HEK293 (cell line): ENCODE measurements around the gene RBMS3.

Experiments used
- CTCF ChIP-seq: fragments of 450-650 bp; formaldehyde crosslinking; IDR thresholded peaks from 2 replicates; pipeline ENCODE4 v1.5.1; 2016; ENCODE audit warnings: missing biosample characterization, missing genetic modification characterization
- MYNN ChIP-seq: fragments of 450-650 bp; formaldehyde crosslinking; IDR thresholded peaks from 2 replicates; pipeline ENCODE4 v1.5.1; 2016; ENCODE audit warnings: missing biosample characterization, missing genetic modification characterization, borderline replicate concordance
- REPIN1 ChIP-seq: fragments of 450-650 bp; formaldehyde crosslinking; IDR thresholded peaks from 2 replicates; pipeline ENCODE4 v1.5.1; 2017; ENCODE audit warnings: missing biosample characterization, missing genetic modification characterization, low read depth
- TCF7L2 ChIP-seq: IDR thresholded peaks from 2 replicates; pipeline ENCODE4 v1.6.1; 2011; ENCODE audit warnings: low read depth, mild to moderate bottlenecking, inconsistent platforms, low read length, moderate library complexity, borderline replicate concordance
- ZNF175 ChIP-seq: fragments of 450-650 bp; formaldehyde crosslinking; IDR thresholded peaks from 2 replicates; pipeline ENCODE4 v1.5.1; 2016; ENCODE audit warnings: missing biosample characterization, missing genetic modification characterization
- ZNF362 ChIP-seq: fragments of 450-650 bp; formaldehyde crosslinking; IDR thresholded peaks from 2 replicates; pipeline ENCODE4 v1.5.1; 2016; ENCODE audit warnings: missing biosample characterization, missing genetic modification characterization
- ZNF501 ChIP-seq: fragments of 450-650 bp; formaldehyde crosslinking; IDR thresholded peaks from 2 replicates; pipeline ENCODE4 v1.5.1; 2016; ENCODE audit warnings: missing biosample characterization, missing genetic modification characterization
- ZNF629 ChIP-seq: fragments of 450-650 bp; formaldehyde crosslinking; IDR thresholded peaks from 2 replicates; pipeline ENCODE4 v1.5.1; 2017; ENCODE audit warnings: missing biosample characterization, missing genetic modification characterization

- no peak for TF ChIP-seq MYNN (tag by site-specific recombination)
- no peak for TF ChIP-seq ZNF175 (tag by site-specific recombination)
- TF ChIP-seq CTCF = no peak
- no peak for TF ChIP-seq ZNF501 (tag by site-specific recombination)
- TF ChIP-seq REPIN1 (tag by site-specific recombination) = no peak
- TF ChIP-seq ZNF629 = no peak
- no peak for TF ChIP-seq TCF7L2
- no peak for TF ChIP-seq ZNF362 (tag by site-specific recombination)
These were observed 49.4 kb downstream of the RBMS3 start for GRCh38 chr3:29329986-29330890.
